Measurements from ENCODE around the gene PRKCZ.
"Not testable (repeated sequence)": the region's sequence is repeated elsewhere in the genome, so short reads cannot be mapped to it uniquely, and the experiment has no call there.

PRKCZ gene

GRCh38 chr1:2090216-2090890 lies 40.1 kb downstream of the PRKCZ start:
- DNase-seq: no peak

GRCh38 chr1:2091611-2092604 lies 41.7 kb downstream of the PRKCZ start:
- no peak for DNase-seq

GRCh38 chr1:2093055-2093454 lies 42.8 kb downstream of the PRKCZ start:
- no peak for DNase-seq

GRCh38 chr1:2093636-2094035 lies 43.4 kb downstream of the PRKCZ start:
- no peak for DNase-seq

GRCh38 chr1:2094269-2095158 lies 44.3 kb downstream of the PRKCZ start:
- not testable (repeated sequence) for DNase-seq

- DNase-seq: no peak
Observed at GRCh38 chr1:2095394-2095793, 45.2 kb downstream of the PRKCZ start.

GRCh38 chr1:2095981-2096736 lies 45.9 kb downstream of the PRKCZ start:
- DNase-seq: no peak

GRCh38 chr1:2097386-2098300 lies 47.4 kb downstream of the PRKCZ start:
- no peak for DNase-seq

GRCh38 chr1:2098301-2098698 lies 48.1 kb downstream of the PRKCZ start:
- DNase-seq: no peak

GRCh38 chr1:2098839-2099785 lies 48.9 kb downstream of the PRKCZ start:
- DNase-seq: no peak

- DNase-seq: peak; percentile 14
Observed at GRCh38 chr1:2099886-2100779, 49.9 kb downstream of the PRKCZ start.

GRCh38 chr1:2100780-2101108 lies 50.5 kb downstream of the PRKCZ start:
- no peak for DNase-seq

- no peak for DNase-seq
Observed at GRCh38 chr1:2101531-2101930, 51.3 kb downstream of the PRKCZ start.

GRCh38 chr1:2101946-2102345 lies 51.7 kb downstream of the PRKCZ start:
- no peak for DNase-seq

- DNase-seq: no peak
Observed at GRCh38 chr1:2102753-2103152, 52.5 kb downstream of the PRKCZ start.

GRCh38 chr1:2103266-2103900 lies 53.2 kb downstream of the PRKCZ start:
- no peak for DNase-seq

GRCh38 chr1:2103901-2104590 lies 53.8 kb downstream of the PRKCZ start:
- no peak for DNase-seq
